Rectal smooth muscle tissue (tissue), 1 donor: ENCODE data around the gene ZNF341.
"Not testable (repeated sequence)": the region's sequence is repeated elsewhere in the genome, so short reads cannot be mapped to it uniquely, and the experiment has no call there.

ENCODE experiments used
- H3K27ac ChIP-seq: one replicate; pipeline ENCODE4 v1.7.0; 2013; ENCODE audit warnings: low read depth, low read length, inconsistent platforms
- H3K27me3 ChIP-seq: one replicate; pipeline ENCODE4 v1.7.0; 2013; ENCODE audit warnings: low read length; ENCODE audit not compliant: control insufficient read depth, insufficient read depth
- H3K36me3 ChIP-seq: one replicate; pipeline ENCODE4 v1.7.0; 2013; ENCODE audit warnings: low read length; ENCODE audit not compliant: control insufficient read depth, insufficient read depth
- H3K4me1 ChIP-seq: one replicate; pipeline ENCODE4 v1.7.0; 2013; ENCODE audit warnings: low read length; ENCODE audit not compliant: control insufficient read depth, insufficient read depth
- H3K4me3 ChIP-seq: one replicate; pipeline ENCODE4 v1.7.0; 2013; ENCODE audit warnings: low read length
- H3K9ac ChIP-seq: one replicate; pipeline ENCODE4 v1.7.0; 2013; ENCODE audit warnings: low read length

The ZNF341 gene

DNA sequence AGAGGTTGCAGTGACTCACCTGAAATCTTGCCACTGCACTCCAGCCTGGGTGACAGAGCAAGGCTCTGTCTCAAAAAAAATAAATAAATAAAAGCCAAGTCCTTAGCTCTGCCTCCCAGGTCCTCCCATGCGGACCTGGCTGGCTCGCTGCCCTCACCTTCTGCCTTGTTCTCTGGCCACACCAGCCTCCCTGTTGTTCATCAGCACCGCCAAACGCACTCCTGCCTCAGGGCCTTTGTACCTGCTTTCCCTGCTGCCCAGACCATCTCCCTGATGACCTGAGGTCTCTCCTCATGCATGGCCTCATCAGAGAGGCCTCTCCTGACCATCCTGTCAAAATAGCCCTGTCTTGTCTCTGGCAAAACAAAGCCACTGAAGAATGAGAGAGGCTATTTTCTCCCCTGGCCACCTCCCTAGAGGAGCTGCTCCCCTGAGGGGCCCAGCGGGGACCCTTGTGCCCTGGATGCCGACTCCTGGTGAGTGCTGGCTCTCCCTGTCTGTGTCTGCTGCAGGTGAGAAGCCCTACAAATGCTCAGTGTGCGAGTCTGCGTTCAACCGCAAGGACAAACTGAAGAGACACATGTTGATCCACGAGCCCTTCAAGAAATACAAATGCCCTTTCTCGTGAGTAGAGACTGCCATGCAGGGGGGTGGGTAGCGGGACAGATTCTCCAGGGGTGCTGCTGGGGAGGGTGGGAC, 56.7 kb downstream of the ZNF341 start:
- Histone ChIP-seq H3K9ac (no peak overlapping the region), H3K36me3 (no peaks in the 10 kb centered on the region), H3K27me3 (no peaks in the 10 kb centered on the region), H3K27ac (peak overlapping the region; percentile 93), H3K4me3 (no peak overlapping the region), H3K4me1 (peaks cover 28% of the 10 kb centered on the region)

DNA sequence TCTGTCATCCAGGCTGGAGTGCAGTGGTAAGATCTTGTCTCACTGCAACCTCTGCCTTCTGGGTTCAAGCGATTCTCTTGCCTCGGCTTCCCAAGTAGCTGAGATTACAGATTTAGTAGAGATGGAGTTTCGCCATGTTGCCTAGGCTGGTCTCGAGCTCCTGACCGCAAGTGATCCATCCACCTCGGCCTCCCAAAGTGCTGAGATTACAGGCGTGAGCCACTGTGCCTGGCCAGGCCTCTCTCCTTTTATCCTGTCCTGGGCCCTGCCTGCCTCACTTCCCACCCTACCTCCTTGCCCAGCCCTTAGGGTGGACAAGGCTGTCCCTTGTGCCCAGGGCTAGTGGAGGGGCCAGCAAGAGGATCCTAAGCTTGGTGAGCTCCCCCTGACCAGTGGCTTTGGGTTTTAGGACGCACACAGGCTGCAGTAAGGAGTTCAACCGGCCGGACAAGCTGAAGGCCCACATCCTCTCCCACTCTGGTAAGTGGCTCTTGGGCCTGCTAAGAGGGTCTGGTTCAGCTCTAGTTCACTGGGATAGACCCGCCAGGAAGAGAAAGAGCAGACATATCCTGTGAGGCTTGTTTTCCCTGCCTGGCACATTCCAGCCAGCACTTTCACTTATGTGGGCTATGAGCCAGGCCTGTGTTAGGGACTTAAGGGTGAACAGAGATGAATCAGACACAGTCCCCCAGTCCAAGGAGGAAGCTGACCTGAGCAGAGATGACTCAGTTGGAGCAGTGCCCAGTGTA, 57.5 kb downstream of the ZNF341 start:
- Histone ChIP-seq H3K4me1 (peaks cover 31% of the 10 kb centered on the region), H3K27ac (peak overlapping the region; percentile 93), H3K4me3 (no peak overlapping the region), H3K36me3 (no peaks in the 10 kb centered on the region), H3K9ac (peak overlapping the region; percentile 70), H3K27me3 (no peaks in the 10 kb centered on the region)

DNA sequence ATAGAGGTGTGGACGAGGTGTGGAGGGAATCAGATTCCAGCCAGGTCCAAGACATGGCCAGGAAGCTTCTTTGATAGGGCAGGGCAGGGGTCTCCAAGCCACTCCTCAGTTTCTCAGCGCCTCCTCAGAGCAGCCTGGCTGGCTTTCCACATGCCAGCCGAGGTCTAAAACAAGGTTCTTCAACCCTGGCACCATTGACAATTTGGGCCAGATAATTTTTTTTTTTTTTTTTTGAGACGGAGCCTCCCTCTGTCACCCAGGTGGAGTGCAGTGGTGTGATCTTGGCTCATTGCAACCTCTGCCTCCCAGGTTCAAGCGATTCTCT, 58.0 kb downstream of the ZNF341 start:
- no peak overlapping the region for H3K9ac ChIP-seq
- H3K36me3 ChIP-seq: no peaks in the 10 kb centered on the region
- H3K4me3 ChIP-seq: no peak overlapping the region
- no peaks in the 10 kb centered on the region for H3K27me3 ChIP-seq
- peaks cover 31% of the 10 kb centered on the region for H3K4me1 ChIP-seq
- peak overlapping the region; percentile 93 for H3K27ac ChIP-seq

DNA sequence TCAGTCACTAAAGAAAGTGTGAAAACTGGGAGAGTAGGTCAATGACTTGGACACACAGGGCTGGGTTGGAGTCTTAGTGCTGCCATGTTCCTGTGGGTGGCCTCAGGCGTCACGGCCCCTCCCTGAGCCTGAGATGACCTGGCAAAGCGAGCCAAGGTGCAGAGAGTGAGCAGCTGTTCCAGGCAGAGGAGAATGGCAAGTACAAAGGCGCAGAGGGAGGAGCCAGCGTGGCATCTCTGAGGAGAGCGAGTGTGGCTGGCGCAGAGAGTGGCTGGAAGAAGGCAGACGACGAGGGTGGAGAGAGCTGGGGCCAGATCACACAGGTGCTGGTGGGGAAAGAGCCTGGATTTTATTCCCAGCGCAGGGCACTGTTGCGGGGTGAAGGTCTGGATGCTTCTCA, 58.8 kb downstream of the ZNF341 start:
- peaks cover 31% of the 10 kb centered on the region for H3K4me1 ChIP-seq
- no peaks in the 10 kb centered on the region for H3K36me3 ChIP-seq
- no peak overlapping the region for H3K9ac ChIP-seq
- no peak overlapping the region for H3K4me3 ChIP-seq
- H3K27ac ChIP-seq: peak overlapping the region; percentile 93
- no peaks in the 10 kb centered on the region for H3K27me3 ChIP-seq

DNA sequence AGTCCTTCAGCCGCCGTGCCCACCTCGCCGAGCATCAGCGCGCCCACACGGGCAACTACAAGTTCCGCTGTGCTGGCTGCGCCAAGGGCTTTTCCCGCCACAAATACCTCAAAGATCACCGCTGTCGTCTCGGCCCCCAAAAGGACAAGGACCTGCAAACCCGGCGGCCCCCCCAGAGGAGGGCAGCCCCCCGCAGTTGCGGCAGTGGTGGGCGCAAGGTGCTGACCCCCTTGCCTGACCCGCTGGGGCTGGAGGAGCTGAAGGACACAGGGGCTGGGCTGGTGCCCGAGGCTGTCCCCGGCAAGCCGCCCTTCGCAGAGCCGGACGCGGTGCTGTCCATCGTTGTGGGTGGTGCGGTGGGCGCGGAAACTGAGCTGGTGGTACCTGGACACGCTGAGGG, 59.2 kb downstream of the ZNF341 start:
- Histone ChIP-seq H3K4me1 (peaks cover 31% of the 10 kb centered on the region), H3K4me3 (no peak overlapping the region), H3K27ac (no peak overlapping the region), H3K36me3 (no peaks in the 10 kb centered on the region), H3K27me3 (no peaks in the 10 kb centered on the region), H3K9ac (no peak overlapping the region)

DNA sequence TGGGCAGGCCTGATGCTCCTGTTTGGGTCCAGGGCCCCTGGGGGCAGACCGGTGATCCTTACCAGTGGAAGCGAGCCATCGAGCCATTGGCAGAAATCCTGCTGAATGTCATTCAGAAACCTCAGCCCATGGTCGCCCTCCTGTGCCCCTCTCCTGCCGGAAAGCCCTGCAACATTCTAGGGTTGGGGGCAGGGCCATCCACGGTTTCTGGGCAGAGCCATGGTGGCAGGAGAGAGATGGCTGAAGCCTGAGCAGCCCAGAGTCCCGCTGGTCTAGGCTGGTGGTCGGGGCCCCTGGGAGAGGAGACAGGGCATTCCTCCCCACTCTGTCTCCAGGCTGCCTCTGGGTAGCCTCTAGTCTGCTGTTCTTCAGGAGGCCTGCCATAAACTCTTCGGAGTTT, 59.7 kb downstream of the ZNF341 start:
- no peak overlapping the region for H3K4me3 ChIP-seq
- H3K4me1 ChIP-seq: peaks cover 31% of the 10 kb centered on the region
- no peak overlapping the region for H3K27ac ChIP-seq
- no peak overlapping the region for H3K9ac ChIP-seq
- H3K36me3 ChIP-seq: no peaks in the 10 kb centered on the region
- no peaks in the 10 kb centered on the region for H3K27me3 ChIP-seq

DNA sequence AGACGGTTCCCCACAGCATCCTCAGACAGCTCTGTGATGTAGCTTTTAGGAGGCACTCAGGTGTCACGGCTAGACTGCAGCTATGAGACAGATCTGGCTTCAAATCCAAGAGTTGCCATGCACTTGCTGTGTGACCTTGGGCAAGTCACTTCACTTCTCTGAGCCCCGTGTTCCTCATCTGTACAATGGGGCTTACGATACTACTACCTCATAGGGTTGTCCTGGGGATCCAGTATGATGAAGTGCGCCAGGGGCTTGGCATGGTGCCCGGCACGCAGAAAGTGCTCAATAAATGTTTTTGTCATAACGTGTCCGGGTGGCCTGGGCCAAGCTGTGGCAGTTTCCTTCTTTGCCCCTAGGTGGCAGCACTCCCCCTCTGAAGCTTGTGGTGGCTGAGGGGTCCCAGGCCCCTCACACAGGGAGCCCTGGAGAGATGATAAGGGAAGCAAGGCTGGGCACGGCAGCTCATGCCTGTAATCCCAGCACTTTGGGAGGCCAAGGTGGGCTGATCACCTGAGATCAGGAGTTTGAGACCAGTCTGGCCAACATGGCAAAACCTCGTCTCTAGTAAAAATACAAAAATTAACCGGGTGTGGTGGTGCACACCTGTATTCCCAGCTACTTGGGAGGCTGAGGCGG, 60.3 kb downstream of the ZNF341 start:
- Histone ChIP-seq H3K27ac (no peak overlapping the region), H3K9ac (no peak overlapping the region), H3K4me3 (no peak overlapping the region), H3K4me1 (peaks cover 31% of the 10 kb centered on the region), H3K27me3 (no peaks in the 10 kb centered on the region), H3K36me3 (no peaks in the 10 kb centered on the region)

DNA sequence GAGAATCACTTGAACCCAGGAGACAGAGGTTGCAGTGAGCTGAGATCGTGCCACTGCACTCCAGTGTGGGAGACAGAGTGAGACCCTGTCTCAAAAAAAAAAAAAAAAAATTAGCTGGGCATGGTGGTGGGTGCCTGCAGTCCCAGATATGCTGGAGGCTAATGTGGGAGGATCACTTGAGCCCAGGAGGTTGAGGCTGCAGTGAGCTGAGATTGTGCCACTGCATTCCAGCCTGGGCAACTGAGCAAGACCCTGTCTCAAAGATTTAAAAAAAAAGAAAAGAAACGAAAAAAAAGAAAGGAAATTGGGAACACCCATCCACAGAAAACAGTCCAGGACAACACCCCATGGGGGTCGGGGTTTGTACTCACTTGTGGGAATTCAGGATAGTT, 60.8 kb downstream of the ZNF341 start:
- H3K27me3 ChIP-seq, H3K9ac ChIP-seq, H3K36me3 ChIP-seq: not testable (repeated sequence)
- Histone ChIP-seq H3K4me1 (peaks cover 31% of the 10 kb centered on the region), H3K4me3 (peak overlapping the region; percentile 21), H3K27ac (peak overlapping the region; percentile 85)

DNA sequence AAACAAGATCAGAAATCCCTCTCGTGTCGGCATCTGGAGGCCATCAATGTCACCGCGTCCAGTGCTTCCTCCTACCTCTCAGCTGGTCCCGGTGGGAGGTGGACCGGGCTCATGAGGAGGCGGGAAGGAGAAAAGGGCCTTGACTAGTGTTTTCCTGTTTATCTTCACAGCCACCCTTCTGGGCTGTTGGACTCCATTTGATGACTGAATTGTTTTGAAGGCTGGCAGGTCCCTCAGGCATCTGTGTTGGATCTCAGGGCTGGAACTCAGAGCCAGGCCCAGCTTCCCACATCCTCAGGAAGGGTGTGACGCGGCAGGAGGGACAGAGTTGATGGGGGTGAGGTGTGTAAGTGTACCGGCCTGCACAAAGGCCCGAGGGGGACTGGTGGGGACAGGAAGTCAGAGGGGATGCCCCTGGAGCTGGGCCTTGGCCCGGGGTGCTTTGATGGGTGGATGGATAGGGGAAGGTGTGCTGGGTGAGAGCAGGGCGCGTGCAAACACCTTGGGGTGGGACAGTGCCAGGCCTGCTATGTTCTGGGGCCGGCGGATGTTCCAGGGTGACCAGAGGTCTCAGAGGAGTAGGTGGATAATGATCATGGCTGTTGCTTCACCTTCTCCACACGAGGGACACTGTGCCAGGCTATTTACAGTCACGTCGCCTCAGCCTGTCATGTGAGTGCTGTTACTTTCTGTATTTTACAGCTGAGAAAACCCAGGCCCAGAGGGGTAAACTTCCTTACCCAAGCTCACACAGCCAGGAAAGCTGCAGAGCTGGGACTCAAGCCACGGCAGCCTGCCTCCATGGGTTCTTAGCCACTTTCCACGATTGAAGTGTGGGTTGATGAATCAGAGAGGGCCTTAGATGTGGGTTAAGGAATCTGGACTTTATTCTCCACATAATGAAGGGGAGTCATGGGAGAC, 61.5 kb downstream of the ZNF341 start:
- peak overlapping the region; percentile 85 for H3K27ac ChIP-seq
- H3K4me1 ChIP-seq: peaks cover 31% of the 10 kb centered on the region
- no peak overlapping the region for H3K9ac ChIP-seq

DNA sequence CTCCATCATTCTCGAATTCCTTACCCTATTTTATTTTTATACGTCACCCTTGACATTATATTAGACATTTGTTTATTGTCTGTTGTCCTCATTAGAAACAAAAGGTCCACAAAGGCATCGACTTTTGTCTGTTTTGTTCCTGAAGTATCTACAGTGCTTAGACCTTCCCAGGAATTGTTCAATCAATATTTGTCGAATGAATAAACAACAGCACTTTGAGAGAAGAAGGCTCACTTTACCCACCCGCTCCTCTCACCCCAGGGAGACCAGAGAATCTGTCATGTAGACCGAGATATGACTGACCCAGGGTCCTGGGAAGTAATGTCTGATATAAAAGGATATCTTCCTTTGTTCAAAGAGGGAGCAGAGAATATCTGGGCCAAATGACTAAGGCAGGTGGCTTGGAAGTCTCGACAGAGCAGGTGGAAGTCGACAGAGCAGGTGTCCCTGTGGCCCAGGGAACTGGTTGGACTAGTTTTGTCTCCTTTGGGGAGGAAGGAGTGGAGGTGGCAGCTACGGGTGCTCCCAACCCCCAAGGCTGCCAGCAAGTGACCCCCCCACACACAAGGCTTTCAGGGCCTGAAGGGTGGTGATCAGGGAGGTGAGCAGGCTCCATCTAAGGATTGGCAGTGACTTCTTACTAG, 64.6 kb downstream of the ZNF341 start:
- H3K4me1 ChIP-seq: peaks cover 14% of the 10 kb centered on the region
- H3K9ac ChIP-seq: no peak overlapping the region
- no peak overlapping the region for H3K4me3 ChIP-seq
- no peak overlapping the region for H3K27ac ChIP-seq
- H3K36me3 ChIP-seq: no peaks in the 10 kb centered on the region
- H3K27me3 ChIP-seq: no peaks in the 10 kb centered on the region

More for the DNA sequence above, 61.5 kb downstream of the ZNF341 start:
- Histone ChIP-seq H3K36me3 (no peaks in the 10 kb centered on the region), H3K27me3 (no peaks in the 10 kb centered on the region), H3K4me3 (peak overlapping the region; percentile 21)

DNA sequence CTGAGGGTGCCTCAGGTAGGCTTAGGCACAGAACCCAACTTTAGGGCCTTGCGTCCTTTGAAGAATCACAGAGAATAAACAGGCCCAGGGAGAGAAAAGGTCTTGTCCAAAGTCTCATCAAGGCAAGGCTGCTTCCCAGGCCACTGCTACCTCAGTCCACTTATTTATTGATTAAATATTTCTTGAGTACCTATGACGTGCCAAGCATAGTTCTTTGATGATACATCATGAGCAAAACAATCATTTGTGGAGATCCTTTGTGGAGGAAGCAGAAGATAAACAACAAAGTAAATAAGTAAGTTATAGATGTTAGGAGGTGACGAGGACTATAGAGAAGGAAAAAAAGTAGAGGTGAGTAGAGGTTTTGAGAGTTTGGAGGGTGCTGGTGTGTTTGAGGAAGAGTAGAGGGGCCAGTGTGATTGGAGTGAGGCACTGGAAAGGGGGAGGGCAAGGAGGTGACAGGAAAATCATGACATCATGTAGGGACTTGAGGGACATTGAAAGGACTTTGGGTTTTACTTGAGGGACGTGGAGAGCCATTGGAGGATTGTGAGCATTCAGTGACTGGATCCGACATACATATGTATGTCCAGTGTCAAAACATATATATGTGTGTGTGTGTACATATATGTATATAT, 65.2 kb downstream of the ZNF341 start:
- no peak overlapping the region for H3K4me3 ChIP-seq
- no peak overlapping the region for H3K27ac ChIP-seq
- peaks cover 11% of the 10 kb centered on the region for H3K4me1 ChIP-seq
- H3K9ac ChIP-seq: no peak overlapping the region
- no peaks in the 10 kb centered on the region for H3K36me3 ChIP-seq
- H3K27me3 ChIP-seq: no peaks in the 10 kb centered on the region
